Ureter (tissue), 1 donor: Measurements from ENCODE around the gene ADAM23. TPM values are rescaled to one million over a fixed set of nuclear protein-coding genes. Genes with fewer than 3 reads are reported as not detected.

ENCODE experiments used
- DNase-seq: peaks from one replicate; pipeline ENCODE4 v3.0.0-alpha.2; 2020; ENCODE audit warnings: low spot score
- total RNA-seq: library from RNA; stranded (reverse); gene quantifications from one replicate; pipeline ENCODE4 v1.2.4, GENCODE V29; 2023
- donor health status: DM: yes; HTN: yes; CAD: no.

Gene ADAM23
- total RNA-seq, 1 donor from 2014 or later: 0.78 TPM

GRCh38 chr2:206642075-206643025 lies 199.0 kb downstream of the ADAM23 start, which contains the start of gene FAM237A:
Gene FAM237A, plus strand, starts transcription at chr2:206642487. Its CDS starts 1,750 bp downstream, at chr2:206644237.
- no peak for DNase-seq

- DNase-seq: no peak
Observed at GRCh38 chr2:206647985-206648384, 204.7 kb downstream of the ADAM23 start.

- no peak for DNase-seq
Observed at GRCh38 chr2:206657087-206657486, 213.8 kb downstream of the ADAM23 start.

GRCh38 chr2:206665251-206665650 lies 221.9 kb downstream of the ADAM23 start:
- no peak for DNase-seq

Other genes starting within 250 kb of the ADAM23 start
- gene ZDBF2, start 168.9 kb upstream of the ADAM23 start, total RNA-seq: 13.0 TPM
- gene FAM237A, start 199.0 kb downstream of the ADAM23 start, total RNA-seq: not detected